ENCODE results near the gene KLRG1.

The KLRG1 gene

DNA sequence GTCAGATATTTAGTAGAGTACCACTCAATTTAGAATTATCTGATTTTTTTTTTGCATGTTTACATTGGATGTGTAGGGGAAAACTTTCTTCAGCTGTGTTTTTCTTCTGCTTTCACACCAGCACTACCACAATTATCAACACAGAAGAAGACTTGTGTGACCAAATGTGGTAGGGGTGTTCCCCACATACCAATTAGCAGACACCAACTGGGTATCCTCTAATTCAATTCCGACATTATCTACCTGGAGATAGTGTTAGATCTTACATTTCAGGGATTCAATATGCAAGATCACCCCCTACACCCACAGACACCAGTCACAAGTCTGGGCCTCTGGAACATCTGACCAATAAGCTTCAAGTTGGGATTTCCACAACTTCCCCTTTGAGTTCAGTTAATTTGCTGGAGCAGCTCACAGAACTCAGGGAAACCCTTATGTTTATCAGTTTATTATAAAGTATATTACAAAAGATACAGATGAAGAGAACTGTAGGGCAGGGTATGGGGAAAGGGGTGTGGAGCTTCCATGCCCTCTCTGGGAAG is 4.1 kb upstream of the KLRG1 start:
- no peak for DNase-seq

DNA sequence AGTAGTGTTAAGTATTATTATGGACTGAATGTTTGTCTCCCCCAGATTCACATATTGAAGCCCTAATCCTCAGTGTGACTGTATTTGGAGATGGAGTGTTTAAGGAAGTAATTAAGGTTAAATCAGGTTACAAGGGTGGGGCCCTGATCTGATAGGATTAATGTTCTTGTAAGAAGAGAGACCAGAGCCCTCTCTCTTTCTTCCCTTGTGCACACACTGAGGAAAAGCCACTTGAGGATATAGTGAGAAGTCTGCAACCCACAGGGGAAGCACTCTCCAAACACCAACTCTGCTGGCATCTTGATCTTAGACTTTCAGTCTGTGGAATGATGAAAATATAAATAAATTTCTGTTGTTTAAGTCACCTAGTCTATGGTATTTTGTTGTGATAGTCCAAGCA is 2.2 kb upstream of the KLRG1 start:
- no peak for DNase-seq

DNA sequence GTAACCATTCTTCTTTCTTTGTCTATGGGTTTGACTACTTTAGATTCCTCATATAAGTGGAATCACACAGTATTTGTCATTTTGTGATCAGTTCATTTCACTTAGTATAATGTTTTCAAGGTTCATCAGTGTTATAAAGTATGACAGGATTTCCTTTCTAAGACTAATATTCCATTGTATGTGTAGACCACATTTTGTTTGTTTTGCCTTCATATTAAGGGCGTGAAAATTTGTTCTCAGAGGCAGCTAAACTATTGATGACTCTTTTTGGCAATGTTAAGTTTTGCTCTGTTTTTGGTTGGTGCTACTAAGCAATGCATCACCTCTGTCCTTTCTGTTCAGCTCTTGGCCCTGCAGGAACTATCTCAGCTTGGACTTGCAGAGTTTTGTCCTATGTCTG is 1.7 kb upstream of the KLRG1 start:
- no peak for DNase-seq

DNA sequence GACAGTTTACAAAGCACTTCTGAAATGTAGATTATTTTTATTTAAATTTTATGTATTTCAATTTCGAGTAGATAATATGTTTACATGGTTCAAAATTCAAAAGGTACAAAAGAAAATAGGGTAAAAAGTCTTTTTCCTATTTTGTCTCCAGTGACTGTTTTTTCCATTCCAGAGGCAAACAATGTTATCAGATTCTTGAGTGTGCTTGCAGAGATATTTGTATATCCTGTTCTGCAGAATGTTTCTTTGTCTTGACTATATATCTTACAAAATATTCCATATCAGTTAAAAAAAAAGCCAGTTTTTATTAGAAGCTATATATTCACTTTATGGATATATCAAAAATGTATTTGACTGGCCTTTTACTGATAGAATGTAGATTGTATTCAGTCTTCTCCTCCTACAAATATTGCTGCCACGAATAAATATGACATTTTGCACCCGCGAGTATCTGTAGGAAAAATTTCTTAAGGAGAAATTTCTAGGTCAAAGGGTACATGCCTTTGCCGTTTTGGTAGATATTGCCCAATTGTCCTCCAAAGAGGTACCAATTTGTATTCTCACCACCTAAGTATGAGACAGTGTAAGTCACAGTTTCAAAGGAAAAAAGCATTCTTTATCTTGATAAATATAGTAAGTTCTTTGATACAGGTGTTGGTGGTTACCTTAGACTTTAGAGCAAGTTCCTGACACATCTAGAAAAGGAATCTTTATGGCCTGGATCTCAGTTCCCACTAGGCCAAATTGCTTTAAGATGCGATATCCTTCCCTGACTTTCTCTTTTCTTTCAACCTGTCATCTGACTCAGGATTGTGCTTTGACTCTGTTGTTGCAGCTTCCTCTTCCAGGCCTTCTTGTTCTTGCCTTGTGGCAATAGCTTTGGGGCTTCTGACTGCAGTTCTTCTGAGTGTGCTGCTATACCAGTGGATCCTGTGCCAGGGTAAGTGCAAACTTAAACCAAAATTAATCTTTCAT is 2.3 kb downstream of the KLRG1 start:
- DNase-seq, result no peak

DNA sequence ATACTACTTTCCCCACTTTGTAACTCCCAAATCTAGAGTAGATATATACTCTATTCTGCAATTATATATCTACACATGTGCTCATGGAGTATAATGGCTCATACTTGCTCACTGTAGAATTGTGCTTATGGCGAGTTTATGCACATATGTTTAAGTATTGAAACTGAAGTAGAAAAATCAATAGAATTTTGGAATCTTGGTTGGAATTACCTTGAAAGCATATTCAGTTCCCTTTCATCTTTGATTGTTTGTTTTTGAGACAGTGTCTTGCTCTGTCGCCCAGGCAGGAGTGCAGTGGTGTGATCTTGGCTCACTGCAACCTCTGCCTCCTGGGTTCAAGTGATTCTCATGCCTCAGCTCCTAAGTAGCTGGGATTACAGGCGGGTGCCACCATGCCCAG is 4.5 kb downstream of the KLRG1 start:
- no peak for DNase-seq

DNA sequence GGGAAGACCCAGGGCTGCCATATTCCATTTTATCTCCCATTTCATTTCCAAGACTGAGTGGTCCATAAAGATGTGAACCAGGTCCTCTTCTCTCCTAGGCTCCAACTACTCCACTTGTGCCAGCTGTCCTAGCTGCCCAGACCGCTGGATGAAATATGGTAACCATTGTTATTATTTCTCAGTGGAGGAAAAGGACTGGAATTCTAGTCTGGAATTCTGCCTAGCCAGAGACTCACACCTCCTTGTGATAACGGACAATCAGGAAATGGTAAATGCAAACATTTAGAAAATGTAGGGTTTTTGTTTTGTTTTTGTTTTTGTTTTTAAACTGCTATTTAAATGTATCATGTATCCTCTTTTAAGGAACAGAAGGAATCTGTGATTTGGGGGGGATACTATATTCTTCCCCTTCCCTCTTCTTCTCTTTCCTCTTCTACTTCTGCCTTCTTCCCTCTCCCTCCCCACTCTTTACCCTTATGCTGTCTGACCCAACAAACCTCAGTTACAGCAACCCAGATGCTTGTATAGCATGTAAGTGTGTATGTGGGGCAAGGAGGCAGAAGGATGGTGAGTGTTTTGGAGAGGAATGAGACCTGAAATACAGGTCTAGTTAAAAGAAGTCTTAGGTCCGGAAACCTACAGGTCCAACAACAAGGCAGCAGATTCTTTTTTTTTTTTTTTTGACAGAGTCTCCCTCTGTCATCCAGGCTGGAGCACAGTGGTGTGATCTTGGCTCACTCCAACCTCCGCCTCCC is 5.9 kb downstream of the KLRG1 start:
- DNase-seq, result no peak

DNA sequence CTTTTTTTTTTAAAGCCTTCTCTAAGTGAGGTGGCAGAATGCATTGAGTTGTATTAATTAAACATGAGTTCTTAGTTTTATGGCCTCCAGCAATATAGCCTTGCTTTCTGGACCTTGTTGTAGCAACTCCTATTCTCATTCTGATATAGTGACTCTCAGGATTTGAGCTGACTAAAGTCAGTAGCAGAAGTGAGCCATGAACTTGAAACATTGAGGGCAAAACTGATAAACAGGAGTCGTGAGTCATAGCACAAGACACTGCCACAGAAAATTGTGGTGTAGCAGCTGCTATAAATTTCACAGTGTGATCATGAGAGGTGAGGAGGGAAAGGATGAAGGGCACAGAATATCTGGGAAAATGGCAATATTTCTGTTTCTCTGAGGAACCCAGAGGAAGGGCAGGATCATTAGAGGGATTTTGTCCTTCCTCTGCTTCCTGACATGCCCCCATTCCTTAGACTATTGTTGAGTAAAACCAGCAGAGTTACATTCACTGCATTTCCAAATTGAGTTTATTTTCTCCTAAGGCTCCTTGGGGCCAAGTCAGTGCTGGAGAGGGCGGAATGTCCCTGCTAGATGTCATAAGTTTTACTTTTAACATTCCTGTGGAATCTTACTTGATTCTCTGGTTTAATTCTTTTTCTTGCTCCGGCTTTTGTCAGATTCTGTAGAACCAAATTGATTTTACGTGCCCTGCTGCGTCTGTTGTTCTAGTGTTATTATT is 7.5 kb downstream of the KLRG1 start:
- no peak for DNase-seq

DNA sequence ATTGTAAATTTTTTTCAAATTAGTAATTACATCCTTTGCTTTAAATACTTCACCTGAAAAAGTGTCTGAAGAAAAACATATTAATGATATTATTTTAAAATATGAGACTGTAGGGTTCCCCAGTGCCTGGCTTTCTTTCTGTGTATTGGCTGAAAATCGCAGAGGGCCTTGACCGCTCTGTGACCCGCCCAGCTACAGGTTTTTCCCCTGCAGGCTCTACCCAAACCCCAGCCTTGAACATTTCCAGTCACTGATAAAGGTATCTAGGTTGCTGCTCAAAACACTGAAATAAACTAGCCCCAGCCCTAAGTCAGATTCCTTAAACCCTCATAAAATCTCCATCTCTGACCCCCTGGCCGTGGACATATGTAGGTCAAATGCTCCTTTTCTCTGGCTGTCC is 11.9 kb downstream of the KLRG1 start:
- no peak for DNase-seq

DNA sequence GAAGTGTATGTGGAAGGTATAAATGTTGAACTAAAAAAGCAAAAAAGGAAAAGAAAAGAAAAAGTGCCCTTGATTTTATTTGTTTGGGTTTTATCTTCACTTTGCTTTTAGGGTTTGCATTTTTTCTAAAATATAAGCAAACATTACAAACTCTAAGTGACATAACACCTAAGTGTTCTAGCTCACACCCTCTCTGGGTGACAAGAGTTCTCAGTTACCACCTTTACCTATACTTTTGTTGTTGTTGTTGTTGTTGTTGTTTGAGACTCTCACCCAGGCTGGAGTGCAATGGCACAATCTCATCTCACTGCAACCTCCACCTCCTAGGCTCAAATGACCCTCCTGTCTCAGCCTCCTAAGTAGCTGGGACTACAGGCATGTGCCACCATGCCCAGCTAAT is 13.0 kb downstream of the KLRG1 start:
- no peak for DNase-seq

DNA sequence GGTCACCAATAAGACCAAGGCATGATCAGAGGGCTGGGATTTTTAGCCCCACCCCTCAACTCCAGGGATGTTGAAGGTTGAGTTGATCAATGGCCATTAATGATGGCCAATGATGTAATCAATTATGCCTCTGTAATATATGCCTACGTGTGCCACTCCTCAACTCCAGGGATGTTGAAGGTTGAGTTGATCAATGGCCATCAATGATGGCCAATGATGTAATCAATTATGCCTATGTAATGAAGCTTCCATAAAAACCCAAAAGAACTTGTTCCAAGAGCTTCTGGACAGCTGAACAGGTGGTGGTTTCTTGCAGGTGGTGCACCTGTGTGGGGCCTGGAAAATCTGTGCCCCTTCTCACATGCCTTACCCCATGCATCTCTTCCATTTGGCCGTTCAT is 33.2 kb downstream of the KLRG1 start:
- no peak for DNase-seq

DNA sequence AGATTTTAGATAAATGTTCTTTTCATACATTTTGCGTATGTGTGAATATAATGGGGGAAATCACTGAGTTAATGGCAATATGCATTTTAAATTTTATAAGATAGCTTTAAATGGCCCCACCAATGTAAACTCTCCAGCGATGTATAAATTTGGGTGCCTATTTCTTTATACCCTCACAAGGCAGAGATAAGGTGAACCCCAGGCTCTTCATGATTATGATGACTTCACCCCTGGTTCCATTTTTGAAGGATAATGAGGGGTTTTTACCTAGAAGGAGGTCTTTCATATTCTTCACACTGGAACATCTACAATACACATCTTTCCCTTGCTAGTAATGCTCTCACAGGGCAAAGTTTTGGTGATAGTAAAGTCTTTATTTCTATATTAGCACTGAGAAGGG is 35.2 kb downstream of the KLRG1 start:
- no peak for DNase-seq

DNA sequence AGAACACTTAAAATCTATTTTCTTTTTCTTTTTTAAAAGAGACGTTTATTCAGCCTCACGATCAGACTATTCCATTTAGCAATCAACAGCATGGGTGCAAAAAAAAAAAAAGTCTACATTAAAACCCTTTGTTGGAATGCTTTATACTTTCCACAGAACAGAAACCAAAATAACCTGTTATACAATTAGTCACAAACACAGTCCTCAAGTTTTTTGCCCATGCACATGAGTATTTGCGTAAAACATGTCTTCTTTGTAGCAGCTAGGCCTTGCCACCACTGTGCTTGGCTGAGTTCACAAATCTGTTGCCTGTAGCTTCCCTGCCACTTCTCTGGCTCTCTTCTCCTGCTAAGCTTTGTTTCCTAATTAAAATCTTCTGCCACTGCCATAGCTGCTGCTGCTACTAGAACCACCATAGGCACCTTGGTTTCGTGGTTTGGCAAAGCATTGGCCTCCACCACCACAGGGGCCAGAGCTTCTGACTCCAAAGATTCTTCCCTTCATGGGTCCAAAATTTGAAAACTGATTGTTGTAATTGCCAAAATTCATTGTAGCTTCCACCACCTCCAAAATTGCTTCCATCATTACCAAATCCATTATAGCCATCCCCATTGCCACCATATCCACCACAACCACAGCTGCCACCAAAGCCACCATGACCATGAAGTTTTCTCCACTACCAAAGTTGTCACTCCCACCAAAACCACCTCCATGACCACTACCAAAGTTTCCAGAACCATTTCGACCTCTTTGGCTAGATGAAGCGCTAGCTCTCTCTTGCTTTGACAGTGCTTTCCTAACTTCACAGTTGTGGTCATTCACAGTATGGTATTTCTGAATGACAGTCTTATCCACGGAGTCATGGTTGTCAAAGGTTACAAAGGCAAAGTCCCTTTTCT is 38.1 kb downstream of the KLRG1 start:
- DNase-seq, result no peak

DNA sequence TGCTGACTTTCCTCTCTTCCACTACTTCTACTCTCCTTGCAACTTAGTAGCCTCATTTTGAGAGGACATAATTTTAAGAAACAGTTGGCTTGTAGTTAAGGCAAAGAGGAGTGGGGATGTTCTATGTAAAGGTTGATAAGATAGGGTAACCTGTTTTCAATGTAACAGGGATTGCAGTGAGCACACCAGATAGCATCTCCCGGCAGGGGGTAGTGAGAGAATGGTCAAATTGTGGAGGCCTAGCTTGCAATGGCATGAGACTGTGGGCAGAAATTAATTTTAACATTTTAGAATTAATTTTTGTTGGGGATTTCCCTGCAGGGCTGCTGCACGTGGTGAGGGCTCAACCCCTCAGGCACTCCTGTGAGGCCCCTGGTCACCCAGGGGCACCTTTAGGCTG is 41.4 kb downstream of the KLRG1 start:
- DNase-seq, result no peak

DNA sequence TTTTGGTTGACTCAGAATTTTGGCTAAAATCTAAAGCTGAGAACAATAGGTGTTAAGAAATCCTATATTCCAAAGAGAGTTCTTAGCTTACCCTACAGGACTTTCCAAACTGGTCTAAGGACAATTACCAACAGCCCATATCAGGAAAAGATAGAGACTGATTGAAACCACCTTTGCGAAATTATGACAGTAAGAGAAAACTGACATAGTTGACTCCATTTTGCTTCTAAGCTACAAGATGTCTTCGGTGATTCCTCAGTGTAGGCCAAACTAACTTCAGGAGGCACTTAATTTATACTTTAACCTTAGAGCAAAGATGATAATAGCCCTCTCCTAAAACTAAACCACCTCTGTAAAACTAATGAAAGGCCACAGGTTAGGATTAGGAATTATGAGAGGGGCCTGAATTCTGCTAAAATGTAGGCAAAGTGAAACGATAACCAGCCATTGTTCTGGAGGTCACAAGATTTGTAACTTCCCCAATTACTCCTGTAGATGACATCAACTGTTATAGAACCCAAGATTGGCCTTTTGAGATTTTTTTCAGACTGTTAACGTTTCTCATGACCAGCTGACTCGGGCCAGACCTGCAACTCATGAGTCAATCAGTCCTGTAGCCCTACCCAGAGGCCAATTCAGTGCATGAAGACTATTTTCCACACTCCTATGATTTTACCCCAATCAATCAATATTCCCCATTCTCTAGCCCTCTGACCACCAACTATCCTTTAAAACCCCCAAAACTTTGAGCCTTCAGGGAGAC is 43.0 kb downstream of the KLRG1 start:
- no peak for DNase-seq

DNA sequence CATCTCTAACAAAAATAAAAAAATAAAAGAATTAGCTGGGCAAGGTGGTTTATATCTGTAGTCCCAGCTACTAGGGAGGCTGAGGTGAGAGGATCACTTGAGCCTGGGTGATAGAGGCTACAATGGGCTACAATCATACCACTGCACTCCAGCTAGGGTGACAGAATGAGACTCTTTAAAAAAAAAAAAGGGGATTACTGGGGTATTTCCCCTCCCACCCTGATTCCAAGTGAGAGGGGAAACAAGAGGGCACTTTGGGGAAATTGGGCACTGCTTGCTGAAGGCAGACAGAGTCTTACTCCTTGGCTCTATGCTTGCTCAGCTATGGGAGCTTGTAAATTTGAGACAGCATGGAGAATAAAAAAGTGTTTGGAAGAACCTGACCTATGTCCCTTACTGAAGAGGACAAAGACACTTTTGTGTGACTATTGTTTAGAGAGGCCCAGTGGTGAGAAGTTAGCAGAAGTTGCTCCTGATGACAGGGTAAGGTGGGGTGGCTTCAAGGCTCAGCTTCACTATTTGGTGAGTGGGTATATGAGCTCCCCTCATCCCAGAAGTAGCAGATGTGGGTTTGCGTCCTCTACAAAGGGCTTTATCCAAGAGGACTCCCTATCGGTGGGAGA is 44.0 kb downstream of the KLRG1 start:
- DNase-seq, result no peak

DNA sequence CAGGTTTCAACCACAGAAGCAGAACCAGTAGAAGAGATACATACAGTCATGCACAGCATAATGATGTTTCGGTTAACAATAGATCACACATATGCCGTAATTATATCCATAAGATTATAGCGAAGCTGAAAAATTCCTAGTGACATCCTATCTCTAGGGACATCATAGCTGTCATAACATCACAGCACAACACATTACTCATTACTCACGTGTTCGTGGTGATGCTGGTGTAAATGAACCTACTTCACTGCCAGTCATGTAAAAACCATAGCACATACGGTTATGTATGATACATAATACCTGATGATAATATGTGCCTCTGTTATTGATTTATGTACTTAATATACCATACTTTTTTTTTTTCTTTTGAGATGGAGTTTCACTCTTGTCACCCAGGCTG is 44.7 kb downstream of the KLRG1 start:
- no peak for DNase-seq

DNA sequence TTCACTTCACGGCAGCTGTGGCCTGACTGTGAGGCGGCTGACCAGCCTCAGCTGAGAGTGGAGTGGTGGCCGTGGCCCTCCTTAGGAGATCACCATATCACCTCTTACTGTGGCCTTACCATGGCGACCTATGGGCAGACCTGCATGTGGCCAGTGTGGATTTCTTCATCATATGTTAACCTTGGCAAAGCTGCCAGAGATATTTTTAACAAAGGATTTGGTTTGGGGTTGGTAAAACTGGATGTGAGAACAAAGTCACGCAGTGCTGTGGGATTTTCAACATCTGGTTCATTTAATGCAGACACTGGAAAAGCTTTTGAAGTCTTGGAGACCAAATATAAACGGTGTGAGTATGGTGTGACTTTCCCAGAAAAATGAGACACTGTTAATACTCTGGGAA is 46.9 kb downstream of the KLRG1 start:
- DNase-seq, result no peak

DNA sequence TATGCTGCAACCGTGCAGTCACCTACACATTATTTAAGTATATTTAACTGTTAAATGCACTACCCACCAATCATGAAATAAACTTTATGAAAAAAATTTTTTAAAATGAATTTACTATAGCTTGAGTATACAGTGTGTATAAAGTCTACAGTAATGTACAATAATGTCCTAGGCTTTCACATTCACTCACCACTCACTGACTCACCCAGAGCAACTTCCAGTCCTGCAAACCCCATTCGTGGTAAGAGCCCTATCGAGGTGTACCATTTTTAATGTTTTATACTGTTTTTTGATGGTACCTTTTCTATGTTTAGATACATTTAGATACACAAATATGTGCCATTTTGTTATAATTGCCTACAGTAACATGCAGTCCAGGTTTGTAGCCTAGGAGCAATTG is 48.1 kb downstream of the KLRG1 start:
- no peak for DNase-seq

DNA sequence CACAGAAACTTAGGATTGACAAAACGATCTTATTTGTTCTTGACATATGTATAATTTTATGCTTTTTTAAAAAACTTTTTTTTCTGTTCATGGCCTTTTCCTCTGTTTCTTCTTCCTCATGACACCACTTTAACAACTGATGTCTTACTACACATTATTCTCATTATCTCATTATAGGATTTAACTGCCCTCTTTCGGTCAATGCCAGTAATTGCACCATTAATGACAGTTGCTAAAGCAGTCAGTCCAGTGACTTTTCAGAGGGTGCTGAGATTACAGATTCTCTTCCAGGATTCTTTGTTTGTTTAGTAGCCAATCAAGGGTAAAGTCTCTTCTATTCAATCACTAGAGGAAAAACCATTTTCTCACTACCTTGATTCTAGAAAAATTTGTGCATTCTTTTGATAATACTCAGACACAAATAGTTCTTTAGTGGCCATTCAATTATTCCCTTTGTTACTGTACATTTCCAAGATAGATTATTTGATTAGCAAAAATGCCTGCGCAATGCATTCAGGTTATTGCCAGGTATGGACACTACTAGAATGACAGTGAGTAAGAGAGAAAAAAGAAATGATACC is 50.1 kb downstream of the KLRG1 start:
- no peak for DNase-seq
